Fibroblast of mammary gland (primary cell): ENCODE data around the gene ATP6V0C.
"Not testable (repeated sequence)": the region's sequence is repeated elsewhere in the genome, so short reads cannot be mapped to it uniquely, and the experiment has no call there.

Source experiments
- DNase-seq: peaks from one replicate; pipeline ENCODE4 v3.0.0-alpha.2; 2010; ENCODE audit warnings: low read depth
- H3K4me3 ChIP-seq: 2 replicates; pipeline ENCODE4 v1.5.1; 2011; ENCODE audit warnings: low read depth, mild to moderate bottlenecking, low read length, moderate library complexity; ENCODE audit not compliant: control insufficient read depth
- CTCF ChIP-seq: conservative IDR thresholded peaks from 2 replicates; pipeline ENCODE4 v1.5.1; 2011; ENCODE audit warnings: low read depth, low read length, inconsistent platforms; ENCODE audit not compliant: control insufficient read depth, insufficient read depth

ATP6V0C gene

GRCh38 chr16:2560798-2561133, 47.0 kb downstream of the ATP6V0C start:
- peak; percentile 17 for TF ChIP-seq CTCF
- DNase-seq, H3K4me3 ChIP-seq: not testable (repeated sequence)

- not testable (repeated sequence) for DNase-seq, H3K4me3 ChIP-seq
These were observed 53.8 kb downstream of the ATP6V0C start for GRCh38 chr16:2567506-2567905.

- H3K4me3 ChIP-seq, DNase-seq: not testable (repeated sequence)
These were observed 54.8 kb downstream of the ATP6V0C start for GRCh38 chr16:2568573-2568972.
